Sigmoid colon (tissue), 7 donors: ENCODE measurements around the gene ESR2. TPM values are rescaled to one million over a fixed set of nuclear protein-coding genes. Genes with fewer than 3 reads are reported as not detected.

Experiments used
- DNase-seq: peaks from one replicate; pipeline ENCODE4 v3.0.0-alpha.2; 2019
- H3K27ac ChIP-seq, 4 donors: fragments of 200-600 bp; sonication (generic); one replicate each; pipeline ENCODE4 v1.5.1; 2016 to 2019; ENCODE audit warnings: mild to moderate bottlenecking in 1 of 4
- H3K27me3 ChIP-seq, 3 donors: fragments of 200-600 bp; sonication (generic); one replicate each; pipeline ENCODE4 v1.5.1; 2019; ENCODE audit warnings: mild to moderate bottlenecking in 1 of 3
- H3K36me3 ChIP-seq, 4 donors: fragments of 200-600 bp; sonication (generic); one replicate each; pipeline ENCODE4 v1.5.1; 2016 to 2019
- H3K4me1 ChIP-seq, 4 donors: fragments of 200-600 bp; sonication (generic); one replicate each; pipeline ENCODE4 v1.5.1; 2017 to 2019
- H3K4me3 ChIP-seq, 4 donors: fragments of 200-600 bp; sonication (generic); one replicate each; pipeline ENCODE4 v1.5.1; 2017 to 2019; ENCODE audit warnings: mild to moderate bottlenecking in 2 of 4, moderate library complexity in 1 of 4
- H3K9me3 ChIP-seq, 4 donors: fragments of 200-600 bp in 3 of 4; sonication (generic) in 3 of 4; one replicate each; pipeline versions ENCODE4 v1.5.1 to v1.6.1; 2013 to 2019
- CTCF ChIP-seq, 4 experiments: fragments of 450-650 bp in 3 of 4; fragments of 200-600 bp in 1 of 4; IDR thresholded peaks; one replicate each; pipeline ENCODE4 v1.5.1; 2016 to 2019; ENCODE audit warnings: antibody characterized with exemption in 4 of 4, mild to moderate bottlenecking in 3 of 4, moderate library complexity in 2 of 4
- EP300 ChIP-seq, 4 donors: sonication (generic); formaldehyde crosslinking; IDR thresholded peaks; one replicate each; pipeline ENCODE4 v1.6.1; 2017; ENCODE audit warnings: antibody characterized with exemption in 4 of 4
- POLR2A ChIP-seq, 2 donors: fragments of 450-650 bp; IDR thresholded peaks; one replicate each; pipeline ENCODE4 v1.6.1; 2016; ENCODE audit warnings: antibody characterized with exemption in 2 of 2, mild to moderate bottlenecking in 2 of 2, moderate library complexity in 2 of 2
- POLR2AphosphoS5 ChIP-seq, 4 donors: sonication (generic); formaldehyde crosslinking; IDR thresholded peaks; one replicate each; pipeline ENCODE4 v1.6.1; 2017; ENCODE audit warnings: antibody characterized with exemption in 4 of 4
- WGBS, 2 donors: extraction: QIAGEN DNeasy Blood & Tissue Kit; methylation state at CpG; one replicate each; pipeline ENCODE4 v1.1.7; 2013; 5-methylcytosine and 5-hydroxymethylcytosine counted together
- intact Hi-C: fragments of 100-400 bp; cut with DNase I; formaldehyde crosslinking; loops from one replicate; pipeline ENCODE4 v1.15.1; 2023
- polyA plus RNA-seq, 3 donors: library from polyadenylated mRNA; stranded (reverse); fragments of 200-250 nt; gene quantifications; one replicate each; pipeline ENCODE4 v1.2.3, GENCODE V29; 2013
- total RNA-seq, 4 donors: library from RNA; depleted of rRNA; stranded (reverse); fragments of >200 nt; gene quantifications; one replicate each; pipeline ENCODE4 v1.1.0, GENCODE V29; 2016
- donor health status: healthy with polysubstance abuse.
- donor health status: Bipolar disorder and iron deficiency.
- donor health status: healthy.

The ESR2 gene
- total and polyA plus RNA-seq, 7 donors, result 0.16 to 1.8 (median 0.41) TPM; not detected in 3

DNA sequence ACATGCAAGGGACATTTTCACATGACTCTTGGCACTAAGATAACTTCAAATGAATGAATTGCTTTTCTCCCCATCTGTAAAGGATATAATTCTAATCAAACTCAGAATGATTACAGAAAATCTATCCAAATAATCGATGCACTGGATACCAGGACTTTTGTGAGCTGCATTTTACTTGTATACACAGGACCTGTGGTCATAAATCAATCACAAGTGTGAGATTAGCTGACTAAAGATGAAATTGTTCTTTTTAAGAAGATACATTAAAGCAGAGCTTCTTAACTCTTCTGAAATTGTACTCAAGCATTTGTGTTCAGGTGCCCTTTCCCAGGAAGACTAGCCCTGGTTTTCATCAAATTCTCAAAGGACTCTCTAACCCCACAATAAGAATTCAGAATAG is 66.3 kb downstream of the ESR2 start:
- DNase-seq, result no peak
- Histone ChIP-seq H3K4me3 (no peak overlapping the region), H3K27ac (no peak overlapping the region), H3K27me3 (no peaks in the 10 kb centered on the region), H3K36me3 (peaks cover 0 to 56% (median 8%) of the 10 kb centered on the region in 4 donors), H3K9me3 (no peaks in the 10 kb centered on the region), H3K4me1 (no peaks in the 10 kb centered on the region)
- TF ChIP-seq POLR2AphosphoS5 (IDR thresholded peaks at IDR 0.05) (no peak), EP300 (IDR thresholded peaks at IDR 0.05) (no peak), POLR2A (IDR thresholded peaks at IDR 0.05) (no peak), CTCF (IDR thresholded peaks at IDR 0.05) (no peak)
- intact Hi-C loops, result no loop called here
- 43 to 67% methylated on average over 1 of the region's 1 CpG for WGBS, 2 donors

DNA sequence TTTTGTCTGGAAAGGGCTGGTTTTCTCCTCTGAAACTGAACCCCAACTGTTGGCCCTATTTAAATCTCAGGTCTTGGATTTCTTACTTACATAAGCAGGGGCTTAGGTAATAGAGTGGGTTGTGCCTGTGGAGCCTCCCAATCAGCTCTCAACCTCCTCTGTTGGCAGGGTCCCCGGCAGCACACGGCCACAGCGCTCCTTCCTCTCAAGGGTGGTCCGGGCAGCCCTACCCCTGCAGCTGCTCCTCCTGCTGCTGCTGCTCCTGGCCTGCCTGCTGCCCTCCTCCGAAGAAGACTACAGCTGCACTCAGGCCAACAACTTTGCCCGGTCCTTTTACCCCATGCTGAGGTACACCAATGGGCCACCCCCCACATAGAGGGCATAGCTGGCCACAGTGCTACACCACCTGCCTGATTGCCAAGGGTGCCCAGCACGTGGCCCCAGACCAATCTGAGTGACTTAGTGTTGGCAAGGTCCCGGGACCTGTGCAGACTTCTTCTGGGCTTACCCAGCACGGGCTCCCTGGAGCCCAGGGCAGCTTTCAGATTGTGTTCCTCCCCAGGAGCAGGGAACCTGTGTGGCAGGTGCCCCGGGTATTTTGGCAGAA is 68.9 kb downstream of the ESR2 start:
- H3K4me1 ChIP-seq, result peaks cover 0 to 4% (median 0%) of the 10 kb centered on the region in 4 donors
- H3K27ac ChIP-seq, result no peak overlapping the region
- DNase-seq, result no peak
- TF ChIP-seq POLR2A (IDR thresholded peaks at IDR 0.05) (no peak), POLR2AphosphoS5 (IDR thresholded peaks at IDR 0.05) (no peak), CTCF (IDR thresholded peaks at IDR 0.05) (no peak), EP300 (IDR thresholded peaks at IDR 0.05) (no peak)
- H3K36me3 ChIP-seq, result peaks cover 0 to 82% (median 8%) of the 10 kb centered on the region in 4 donors
- H3K9me3 ChIP-seq, result no peaks in the 10 kb centered on the region
- intact Hi-C loops, result no loop called here
- WGBS, 2 donors, result 87 to 90% methylated on average over 10 of the region's 10 CpGs
- H3K27me3 ChIP-seq, result no peaks in the 10 kb centered on the region
- H3K4me3 ChIP-seq, result no peak overlapping the region

- Histone ChIP-seq H3K9me3 (no peaks in the 10 kb centered on the region), H3K4me1 (peaks cover 0 to 4% (median 0%) of the 10 kb centered on the region in 4 donors), H3K27ac (no peak overlapping the region), H3K27me3 (no peaks in the 10 kb centered on the region), H3K4me3 (no peak overlapping the region), H3K36me3 (peaks cover 0 to 84% (median 16%) of the 10 kb centered on the region in 4 donors)
- DNase-seq, result no peak
- intact Hi-C loops, result no loop called here
- WGBS, 2 donors, result 76 to 77% methylated on average over 14 of the region's 14 CpGs
- TF ChIP-seq EP300 (IDR thresholded peaks at IDR 0.05) (no peak), POLR2AphosphoS5 (IDR thresholded peaks at IDR 0.05) (no peak), CTCF (IDR thresholded peaks at IDR 0.05) (no peak), POLR2A (IDR thresholded peaks at IDR 0.05) (no peak)
Observed at GRCh38 chr14:64221391-64222003, 72.7 kb downstream of the ESR2 start.

- 58 to 90% methylated on average over 14 of the region's 14 CpGs for WGBS, 2 donors
- H3K4me1 ChIP-seq, result peaks cover 0 to 4% (median 0%) of the 10 kb centered on the region in 4 donors
- no peaks in the 10 kb centered on the region for H3K9me3 ChIP-seq
- no peaks in the 10 kb centered on the region for H3K27me3 ChIP-seq
- intact Hi-C loops, result no loop called here
- TF ChIP-seq POLR2A (IDR thresholded peaks at IDR 0.05) (no peak), POLR2AphosphoS5 (IDR thresholded peaks at IDR 0.05) (peak in 1 of 4 donors; percentile 22)
- H3K36me3 ChIP-seq, result peaks cover 0 to 88% (median 19%) of the 10 kb centered on the region in 4 donors
- H3K27ac ChIP-seq, result peak overlapping the region in 1 of 4 donors; percentile 34
- DNase-seq, result peak; percentile 79
- H3K4me3 ChIP-seq, result no peak overlapping the region
Observed at GRCh38 chr14:64220466-64220865, 73.7 kb downstream of the ESR2 start.

DNA sequence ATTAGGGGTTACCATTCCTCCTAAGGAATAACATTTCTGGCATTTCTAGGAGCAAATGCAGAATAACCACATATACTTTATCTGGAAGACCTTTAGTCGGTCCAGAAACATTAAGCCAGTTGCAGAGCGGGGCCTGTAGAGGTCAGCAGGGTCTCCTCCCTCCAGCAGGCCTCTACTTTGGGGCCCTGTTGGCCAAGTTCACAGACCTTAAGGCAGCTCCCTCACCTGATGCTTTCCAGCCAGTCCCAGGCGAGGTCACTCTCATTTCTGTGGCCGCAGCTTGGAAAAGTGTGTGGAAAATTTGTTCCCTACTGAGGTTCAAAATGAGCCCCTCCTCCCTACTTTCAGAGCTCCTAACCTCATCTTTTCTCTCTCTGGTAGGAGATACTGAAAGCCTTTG is 74.1 kb downstream of the ESR2 start:
- intact Hi-C loops, result no loop called here
- Histone ChIP-seq H3K36me3 (peaks cover 0 to 88% (median 19%) of the 10 kb centered on the region in 4 donors), H3K4me3 (no peak overlapping the region), H3K27ac (peak overlapping the region in 1 of 4 donors; percentile 34), H3K27me3 (no peaks in the 10 kb centered on the region), H3K9me3 (no peaks in the 10 kb centered on the region), H3K4me1 (peaks cover 0 to 4% (median 0%) of the 10 kb centered on the region in 4 donors)
- DNase-seq, result no peak
- 88 to 92% methylated on average over 4 of the region's 4 CpGs for WGBS, 2 donors
- TF ChIP-seq POLR2A (IDR thresholded peaks at IDR 0.05) (no peak), CTCF (IDR thresholded peaks at IDR 0.05) (no peak), EP300 (IDR thresholded peaks at IDR 0.05) (no peak), POLR2AphosphoS5 (IDR thresholded peaks at IDR 0.05) (no peak)
